HG03469 (cell line): ENCODE results near the gene METTL8.

ENCODE experiments used
- ATAC-seq: cut with Tn5 transposase; IDR thresholded peaks from one replicate; pipeline ENCODE4 v1.9.1; 2021; ENCODE audit warnings: mild to moderate bottlenecking, moderate library complexity, moderate number of reproducible peaks; ENCODE audit not compliant: unreplicated experiment

The METTL8 gene

GRCh38 chr2:171267855-171268629 lies 165.7 kb downstream of the METTL8 start:
- ATAC-seq, result no peak
